A549 (cell line): ENCODE results near the gene ZC3H18.

Experiments
- BHLHE40 ChIP-seq: IDR thresholded peaks from 2 replicates; pipeline ENCODE4 v1.6.1; 2012; ENCODE audit warnings: low read depth, low read length, inconsistent platforms
- CBX2 ChIP-seq: fragments of 200-600 bp; sonication (generic); IDR thresholded peaks from 2 replicates; pipeline ENCODE4 v1.6.1; 2016; ENCODE audit warnings: low read depth, mild to moderate bottlenecking, borderline replicate concordance
- MAFK ChIP-seq: fragments of 450-650 bp; IDR thresholded peaks from 2 replicates; pipeline ENCODE4 v1.6.1; 2014; ENCODE audit not compliant: partially characterized antibody
- POLR2A ChIP-seq: IDR thresholded peaks from 2 replicates; pipeline ENCODE4 v1.6.1; 2012; ENCODE audit warnings: mild to moderate bottlenecking, low read length
- SREBF2 ChIP-seq: fragments of 450-650 bp; IDR thresholded peaks from 2 replicates; pipeline ENCODE4 v1.6.1; 2014; ENCODE audit warnings: mild to moderate bottlenecking, moderate library complexity
- TF ChIP-seq, protein P1 (sequence below): fragments of >200 bp; sonication (Bioruptor Twin); formaldehyde crosslinking; IDR thresholded peaks from 3 replicates; pipeline ENCODE4 v1.5.1; 2016
- TF ChIP-seq, protein P2 (sequence below): fragments of 150-350 bp; IDR thresholded peaks from 2 replicates; pipeline ENCODE4 v1.6.1; 2014; ENCODE audit warnings: low read depth, mild to moderate bottlenecking, low read length

DNA sequence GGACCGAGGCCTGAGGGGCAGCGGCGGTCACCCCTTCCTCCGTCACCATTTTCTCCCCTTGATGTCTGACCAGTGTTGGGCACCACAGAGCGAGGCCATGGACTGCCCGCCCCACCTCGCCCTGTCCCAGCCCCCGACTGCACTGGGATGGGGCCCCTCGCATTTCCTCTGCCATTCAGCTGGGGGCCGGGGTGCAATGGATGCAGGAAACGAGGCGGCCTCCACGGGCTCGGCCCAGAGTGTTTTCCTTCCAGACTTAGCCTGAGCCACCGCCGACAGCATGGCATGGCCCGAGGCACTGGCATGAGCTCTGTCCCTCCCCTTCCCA lies 44.6 kb upstream of the ZC3H18 start:
- TF ChIP-seq, protein P1, sequence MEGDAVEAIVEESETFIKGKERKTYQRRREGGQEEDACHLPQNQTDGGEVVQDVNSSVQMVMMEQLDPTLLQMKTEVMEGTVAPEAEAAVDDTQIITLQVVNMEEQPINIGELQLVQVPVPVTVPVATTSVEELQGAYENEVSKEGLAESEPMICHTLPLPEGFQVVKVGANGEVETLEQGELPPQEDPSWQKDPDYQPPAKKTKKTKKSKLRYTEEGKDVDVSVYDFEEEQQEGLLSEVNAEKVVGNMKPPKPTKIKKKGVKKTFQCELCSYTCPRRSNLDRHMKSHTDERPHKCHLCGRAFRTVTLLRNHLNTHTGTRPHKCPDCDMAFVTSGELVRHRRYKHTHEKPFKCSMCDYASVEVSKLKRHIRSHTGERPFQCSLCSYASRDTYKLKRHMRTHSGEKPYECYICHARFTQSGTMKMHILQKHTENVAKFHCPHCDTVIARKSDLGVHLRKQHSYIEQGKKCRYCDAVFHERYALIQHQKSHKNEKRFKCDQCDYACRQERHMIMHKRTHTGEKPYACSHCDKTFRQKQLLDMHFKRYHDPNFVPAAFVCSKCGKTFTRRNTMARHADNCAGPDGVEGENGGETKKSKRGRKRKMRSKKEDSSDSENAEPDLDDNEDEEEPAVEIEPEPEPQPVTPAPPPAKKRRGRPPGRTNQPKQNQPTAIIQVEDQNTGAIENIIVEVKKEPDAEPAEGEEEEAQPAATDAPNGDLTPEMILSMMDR, result no peak
- no peak for TF ChIP-seq POLR2A
- TF ChIP-seq BHLHE40, result no peak
- no peak for TF ChIP-seq CBX2
- TF ChIP-seq, protein P2, sequence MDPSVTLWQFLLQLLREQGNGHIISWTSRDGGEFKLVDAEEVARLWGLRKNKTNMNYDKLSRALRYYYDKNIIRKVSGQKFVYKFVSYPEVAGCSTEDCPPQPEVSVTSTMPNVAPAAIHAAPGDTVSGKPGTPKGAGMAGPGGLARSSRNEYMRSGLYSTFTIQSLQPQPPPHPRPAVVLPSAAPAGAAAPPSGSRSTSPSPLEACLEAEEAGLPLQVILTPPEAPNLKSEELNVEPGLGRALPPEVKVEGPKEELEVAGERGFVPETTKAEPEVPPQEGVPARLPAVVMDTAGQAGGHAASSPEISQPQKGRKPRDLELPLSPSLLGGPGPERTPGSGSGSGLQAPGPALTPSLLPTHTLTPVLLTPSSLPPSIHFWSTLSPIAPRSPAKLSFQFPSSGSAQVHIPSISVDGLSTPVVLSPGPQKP, result no peak
- no peak for TF ChIP-seq MAFK
- TF ChIP-seq SREBF2, result no peak
